ENCODE measurements around the gene FOXL3.
A peak's percentile ranks its signal among the peaks of the same experiment; 100 is the strongest.

The FOXL3 gene

DNA sequence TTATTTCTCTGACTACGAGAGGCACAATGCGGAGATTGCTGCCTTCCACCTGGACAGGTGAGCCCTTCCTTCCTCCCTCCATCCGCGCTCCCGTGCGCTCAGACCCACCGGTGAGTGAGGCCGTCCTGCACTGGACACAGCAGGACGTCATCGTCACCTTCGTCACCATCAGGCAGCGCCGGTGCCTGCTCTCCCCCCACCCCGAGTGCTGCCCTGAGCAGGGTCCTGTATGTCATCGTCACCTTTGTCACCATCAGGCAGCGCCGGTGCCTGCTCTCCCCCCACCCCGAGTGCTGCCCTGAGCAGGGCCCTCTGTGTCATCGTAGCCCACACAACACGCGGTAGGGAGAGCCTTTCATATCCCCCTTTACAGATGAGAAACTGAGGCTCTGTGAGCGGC is 43.5 kb upstream of the FOXL3 start:
- in situ Hi-C loops (cut with MboI; ENCODE audit: low pct_unique_long_range_greater_than_20kb, low sequenced_read_pairs, unreplicated experiment), result no loop called here
- TF ChIP-seq, protein P1, sequence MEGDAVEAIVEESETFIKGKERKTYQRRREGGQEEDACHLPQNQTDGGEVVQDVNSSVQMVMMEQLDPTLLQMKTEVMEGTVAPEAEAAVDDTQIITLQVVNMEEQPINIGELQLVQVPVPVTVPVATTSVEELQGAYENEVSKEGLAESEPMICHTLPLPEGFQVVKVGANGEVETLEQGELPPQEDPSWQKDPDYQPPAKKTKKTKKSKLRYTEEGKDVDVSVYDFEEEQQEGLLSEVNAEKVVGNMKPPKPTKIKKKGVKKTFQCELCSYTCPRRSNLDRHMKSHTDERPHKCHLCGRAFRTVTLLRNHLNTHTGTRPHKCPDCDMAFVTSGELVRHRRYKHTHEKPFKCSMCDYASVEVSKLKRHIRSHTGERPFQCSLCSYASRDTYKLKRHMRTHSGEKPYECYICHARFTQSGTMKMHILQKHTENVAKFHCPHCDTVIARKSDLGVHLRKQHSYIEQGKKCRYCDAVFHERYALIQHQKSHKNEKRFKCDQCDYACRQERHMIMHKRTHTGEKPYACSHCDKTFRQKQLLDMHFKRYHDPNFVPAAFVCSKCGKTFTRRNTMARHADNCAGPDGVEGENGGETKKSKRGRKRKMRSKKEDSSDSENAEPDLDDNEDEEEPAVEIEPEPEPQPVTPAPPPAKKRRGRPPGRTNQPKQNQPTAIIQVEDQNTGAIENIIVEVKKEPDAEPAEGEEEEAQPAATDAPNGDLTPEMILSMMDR (IDR thresholded peaks at IDR 0.05; ENCODE audit: extremely low read depth, insufficient read depth, missing control alignments), result no peak
- no peak for DNase-seq (ENCODE audit: low spot score)

DNA sequence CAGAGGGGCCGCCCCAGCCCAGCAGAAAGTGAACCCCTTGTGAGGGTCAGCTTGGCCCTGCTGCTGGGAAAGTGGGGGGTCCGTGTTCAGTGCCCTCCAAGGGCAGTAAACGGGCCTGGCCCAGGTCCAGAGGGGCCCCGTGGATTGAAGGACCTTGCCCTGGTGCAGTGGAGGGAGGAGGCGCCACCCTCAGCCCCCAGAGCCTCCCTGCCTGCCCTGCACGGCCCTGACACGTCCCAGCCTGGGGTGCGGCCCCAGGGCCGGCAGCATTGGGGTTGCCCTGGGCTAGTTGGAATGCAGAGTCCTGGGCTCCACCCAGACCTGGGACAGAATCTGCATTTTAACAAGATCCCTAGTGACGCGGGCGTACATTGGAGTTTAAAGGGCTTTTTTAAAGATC is 42.8 kb upstream of the FOXL3 start:
- TF ChIP-seq, protein P1 (IDR thresholded peaks at IDR 0.05; ENCODE audit: extremely low read depth, insufficient read depth, missing control alignments), result no peak
- DNase-seq (ENCODE audit: low spot score), result no peak
- in situ Hi-C loops (cut with MboI; ENCODE audit: low pct_unique_long_range_greater_than_20kb, low sequenced_read_pairs, unreplicated experiment), result no loop called here

DNA sequence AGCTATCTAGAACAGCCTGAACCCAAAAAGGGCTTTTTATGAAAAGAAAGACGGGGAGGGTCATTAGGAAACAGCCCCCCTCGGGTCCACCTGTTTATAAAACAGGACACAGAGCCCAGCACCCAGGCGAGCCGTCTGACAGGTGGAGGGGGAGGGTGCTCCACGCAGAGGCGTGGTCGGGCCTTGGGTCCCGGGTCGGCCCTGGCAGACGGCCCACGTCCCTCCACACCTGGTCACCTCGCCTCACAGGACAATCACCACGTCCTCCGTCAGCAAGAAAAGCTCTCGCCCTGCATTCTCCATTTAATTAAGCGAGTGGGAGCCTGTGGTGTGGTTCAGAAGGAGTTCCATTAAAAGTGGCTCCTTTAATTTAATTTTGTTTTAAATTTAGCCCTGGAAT is 42.3 kb upstream of the FOXL3 start:
- DNase-seq (ENCODE audit: low spot score), result no peak
- in situ Hi-C loops (cut with MboI; ENCODE audit: low pct_unique_long_range_greater_than_20kb, low sequenced_read_pairs, unreplicated experiment), result no loop called here
- TF ChIP-seq, protein P1 (IDR thresholded peaks at IDR 0.05; ENCODE audit: extremely low read depth, insufficient read depth, missing control alignments), result no peak

DNA sequence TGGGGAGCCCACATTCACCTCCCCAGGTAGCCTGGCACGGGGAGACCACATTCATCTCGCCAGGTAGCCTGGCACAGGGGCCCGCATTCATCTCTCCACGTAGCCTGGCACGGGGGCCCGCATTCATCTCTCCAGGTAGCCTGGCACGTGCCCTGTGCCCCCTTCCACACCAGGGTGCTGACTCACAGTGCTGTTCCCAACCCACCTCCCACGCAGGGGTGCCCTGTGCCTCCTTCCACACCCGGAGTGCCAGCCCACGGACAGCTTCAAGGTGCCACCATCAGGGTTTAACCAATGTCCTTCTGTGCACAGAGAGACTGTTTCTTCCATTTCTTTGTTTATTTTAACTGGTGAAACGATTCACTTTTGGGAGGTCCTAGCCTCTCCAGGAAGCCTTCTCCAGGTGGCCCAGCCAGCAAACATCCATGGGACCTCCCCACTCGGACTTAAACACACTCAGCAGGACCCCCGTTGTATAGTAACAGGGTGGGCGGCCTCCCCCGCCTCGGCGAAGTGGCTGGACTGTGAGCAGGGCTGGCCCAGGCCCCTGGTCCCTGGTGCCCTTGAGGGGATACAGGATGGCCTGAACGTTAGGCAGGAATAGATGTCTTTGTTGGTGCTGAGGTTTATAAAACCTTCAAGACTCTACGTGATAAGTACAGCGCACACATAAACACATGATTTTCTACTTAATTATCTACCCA is 41.1 kb upstream of the FOXL3 start:
- DNase-seq (ENCODE audit: low spot score), result peak; percentile 30
- in situ Hi-C loops (cut with MboI; ENCODE audit: low pct_unique_long_range_greater_than_20kb, low sequenced_read_pairs, unreplicated experiment), result no loop called here
- TF ChIP-seq, protein P1 (IDR thresholded peaks at IDR 0.05; ENCODE audit: extremely low read depth, insufficient read depth, missing control alignments), result no peak

DNA sequence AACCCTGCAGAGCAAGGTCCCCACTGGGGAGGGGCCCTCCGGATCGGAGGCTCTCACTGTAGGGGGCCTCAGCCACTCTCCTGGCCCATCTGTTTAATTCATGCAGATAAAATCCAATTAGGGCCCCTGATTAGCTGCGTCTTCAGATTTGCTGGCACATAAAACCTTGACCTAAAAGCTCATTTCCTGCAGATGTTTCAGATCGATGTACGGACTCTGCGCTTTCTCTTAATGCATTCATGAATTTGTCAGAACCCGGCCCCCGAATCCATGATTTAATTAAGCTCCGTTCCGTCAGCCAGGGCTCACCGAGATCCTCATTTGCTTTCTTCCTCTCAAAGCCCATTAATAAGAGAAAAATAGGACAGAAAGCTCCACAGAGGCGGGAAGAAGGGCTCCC is 40.0 kb upstream of the FOXL3 start:
- in situ Hi-C loops (cut with MboI; ENCODE audit: low pct_unique_long_range_greater_than_20kb, low sequenced_read_pairs, unreplicated experiment), result no loop called here
- no peak for DNase-seq (ENCODE audit: low spot score)

DNA sequence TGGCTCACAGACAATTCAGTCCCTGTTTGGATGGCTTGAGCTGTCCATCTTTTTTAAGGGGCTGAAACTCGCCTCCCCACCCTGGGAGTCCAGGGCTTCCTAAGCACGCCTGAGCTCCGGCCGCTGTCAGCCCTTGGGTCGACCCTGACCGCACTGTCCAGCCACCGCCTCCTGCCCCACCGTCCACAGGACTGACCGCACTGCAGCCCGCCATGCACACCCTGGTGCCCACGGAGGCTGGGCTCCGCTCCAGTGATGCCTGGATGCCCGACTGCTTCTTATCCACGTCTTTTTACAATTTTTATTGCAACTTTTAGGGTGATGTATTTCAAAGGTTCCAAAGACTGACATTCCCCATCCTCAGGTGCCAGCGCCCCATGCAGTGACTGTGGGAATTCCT is 39.4 kb upstream of the FOXL3 start:
- TF ChIP-seq, protein P1 (IDR thresholded peaks at IDR 0.05; ENCODE audit: extremely low read depth, insufficient read depth, missing control alignments), result no peak
- in situ Hi-C loops (cut with MboI; ENCODE audit: low pct_unique_long_range_greater_than_20kb, low sequenced_read_pairs, unreplicated experiment), result no loop called here

More for the DNA sequence above, 40.0 kb upstream of the FOXL3 start:
- TF ChIP-seq, protein P1 (IDR thresholded peaks at IDR 0.05; ENCODE audit: extremely low read depth, insufficient read depth, missing control alignments), result no peak

More for the DNA sequence above, 39.4 kb upstream of the FOXL3 start:
- no peak for DNase-seq (ENCODE audit: low spot score)
